ENCODE measurements around the gene TAF1A.

Gene TAF1A

GRCh38 chr1:222529916-222530315 lies 59.8 kb downstream of the TAF1A start:
- DNase-seq = no peak

- no peak for DNase-seq
Measured at GRCh38 chr1:222529181-222529580, 60.6 kb downstream of the TAF1A start.

GRCh38 chr1:222525951-222526350 lies 63.8 kb downstream of the TAF1A start:
- DNase-seq = no peak

GRCh38 chr1:222523852-222524251 lies 65.9 kb downstream of the TAF1A start:
- DNase-seq = no peak

GRCh38 chr1:222522105-222522915 lies 67.4 kb downstream of the TAF1A start:
- no peak for DNase-seq

- no peak for DNase-seq
Measured at GRCh38 chr1:222521299-222522104, 68.2 kb downstream of the TAF1A start.

Measured in stimulated activated CD4-positive, alpha-beta T cell treated with anti-CD3 and anti-CD28 coated beads, Interleukin-4, amount 100 ng/mL, for 1 hour (primary cell).